Peyer's patch (tissue), 4 donors: ENCODE measurements around the gene NIPA2. TPM values are rescaled to one million over a fixed set of nuclear protein-coding genes. Genes with fewer than 3 reads are reported as not detected.

Source experiments
- DNase-seq, 3 donors: peaks; one replicate each; pipeline ENCODE4 v3.0.0-alpha.2; 2017 to 2019
- H3K27ac ChIP-seq, 4 donors: fragments of 200-600 bp; sonication (generic); one replicate each; pipeline ENCODE4 v1.5.1; 2016 to 2019
- H3K27me3 ChIP-seq, 2 donors: fragments of 200-600 bp; sonication (generic); one replicate each; pipeline ENCODE4 v1.5.1; 2019
- H3K36me3 ChIP-seq, 3 donors: fragments of 200-600 bp; sonication (generic); one replicate each; pipeline ENCODE4 v1.5.1; 2016 to 2019
- H3K4me1 ChIP-seq, 4 donors: fragments of 200-600 bp; sonication (generic); one replicate each; pipeline ENCODE4 v1.5.1; 2016 to 2019
- H3K4me3 ChIP-seq, 4 donors: fragments of 200-600 bp; sonication (generic); 1 replicate in 3 of 4; 2 replicates in 1 of 4; pipeline ENCODE4 v1.5.1; 2016 to 2019; ENCODE audit warnings: mild to moderate bottlenecking in 1 of 4
- H3K9me3 ChIP-seq, 4 donors: fragments of 200-600 bp; sonication (generic); one replicate each; pipeline ENCODE4 v1.5.1; 2016 to 2019; ENCODE audit warnings: mild to moderate bottlenecking in 1 of 4
- POLR2A ChIP-seq, 2 donors: fragments of 450-650 bp; IDR thresholded peaks; one replicate each; pipeline ENCODE4 v1.5.1; 2017; ENCODE audit warnings: antibody characterized with exemption in 2 of 2, mild to moderate bottlenecking in 2 of 2, moderate library complexity in 2 of 2
- total RNA-seq, 4 donors: library from RNA; depleted of rRNA; stranded (reverse); fragments of >200 nt; gene quantifications; one replicate each; pipeline ENCODE4 v1.1.0, GENCODE V29; 2016
- TF ChIP-seq, protein P1 (sequence below), 6 experiments: fragments of 450-650 bp in 4 of 6; fragments of 200-600 bp in 2 of 6; sonication (generic) in 1 of 6; IDR thresholded peaks; one replicate each; pipeline ENCODE4 v1.5.1; 2017 to 2019; ENCODE audit warnings: antibody characterized with exemption in 6 of 6, mild to moderate bottlenecking in 3 of 6, moderate library complexity in 1 of 6

Gene NIPA2
- total RNA-seq, 4 donors from 2014 or later, result 46.4 to 79.7 (median 65.7) TPM

GRCh38 chr15:22868495-22868894 is 30.0 kb downstream of the NIPA2 start:
- H3K27ac ChIP-seq, result no peak overlapping the region
- no peaks in the 10 kb centered on the region for H3K4me1 ChIP-seq
- H3K9me3 ChIP-seq, result no peaks in the 10 kb centered on the region
- no peak overlapping the region for H3K4me3 ChIP-seq
- no peak for DNase-seq
- H3K36me3 ChIP-seq, result peaks cover 0 to 99% (median 0%) of the 10 kb centered on the region in 3 donors
- no peaks in the 10 kb centered on the region for H3K27me3 ChIP-seq
- no peak for TF ChIP-seq POLR2A (IDR thresholded peaks at IDR 0.05)
- TF ChIP-seq, protein P1, sequence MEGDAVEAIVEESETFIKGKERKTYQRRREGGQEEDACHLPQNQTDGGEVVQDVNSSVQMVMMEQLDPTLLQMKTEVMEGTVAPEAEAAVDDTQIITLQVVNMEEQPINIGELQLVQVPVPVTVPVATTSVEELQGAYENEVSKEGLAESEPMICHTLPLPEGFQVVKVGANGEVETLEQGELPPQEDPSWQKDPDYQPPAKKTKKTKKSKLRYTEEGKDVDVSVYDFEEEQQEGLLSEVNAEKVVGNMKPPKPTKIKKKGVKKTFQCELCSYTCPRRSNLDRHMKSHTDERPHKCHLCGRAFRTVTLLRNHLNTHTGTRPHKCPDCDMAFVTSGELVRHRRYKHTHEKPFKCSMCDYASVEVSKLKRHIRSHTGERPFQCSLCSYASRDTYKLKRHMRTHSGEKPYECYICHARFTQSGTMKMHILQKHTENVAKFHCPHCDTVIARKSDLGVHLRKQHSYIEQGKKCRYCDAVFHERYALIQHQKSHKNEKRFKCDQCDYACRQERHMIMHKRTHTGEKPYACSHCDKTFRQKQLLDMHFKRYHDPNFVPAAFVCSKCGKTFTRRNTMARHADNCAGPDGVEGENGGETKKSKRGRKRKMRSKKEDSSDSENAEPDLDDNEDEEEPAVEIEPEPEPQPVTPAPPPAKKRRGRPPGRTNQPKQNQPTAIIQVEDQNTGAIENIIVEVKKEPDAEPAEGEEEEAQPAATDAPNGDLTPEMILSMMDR (IDR thresholded peaks at IDR 0.05), result no peak

DNA sequence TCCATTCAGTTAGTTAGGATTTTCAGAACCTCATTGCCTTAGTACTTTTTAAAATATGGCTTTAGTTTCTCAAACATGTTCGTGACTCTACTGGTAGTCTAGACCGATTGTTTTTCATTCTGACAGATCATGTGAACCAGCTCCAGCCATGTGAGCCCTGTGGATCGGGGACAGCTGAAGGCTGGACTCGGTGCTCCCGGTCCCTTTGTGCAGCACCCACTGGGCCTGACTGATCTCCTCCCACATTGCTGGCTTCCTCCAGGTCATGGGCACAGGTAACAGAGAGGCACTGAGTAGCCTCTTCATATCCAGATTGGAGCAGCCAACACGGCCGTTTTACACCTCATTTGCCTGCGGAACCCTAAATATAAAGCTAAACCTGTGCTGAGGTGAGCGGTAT is 30.5 kb downstream of the NIPA2 start:
- no peak overlapping the region for H3K4me3 ChIP-seq
- TF ChIP-seq, protein P1 (IDR thresholded peaks at IDR 0.05), result no peak
- TF ChIP-seq POLR2A (IDR thresholded peaks at IDR 0.05), result no peak
- peaks cover 0 to 99% (median 0%) of the 10 kb centered on the region in 3 donors for H3K36me3 ChIP-seq
- no peaks in the 10 kb centered on the region for H3K27me3 ChIP-seq
- H3K9me3 ChIP-seq, result no peaks in the 10 kb centered on the region
- H3K27ac ChIP-seq, result no peak overlapping the region
- no peaks in the 10 kb centered on the region for H3K4me1 ChIP-seq
- no peak for DNase-seq

DNA sequence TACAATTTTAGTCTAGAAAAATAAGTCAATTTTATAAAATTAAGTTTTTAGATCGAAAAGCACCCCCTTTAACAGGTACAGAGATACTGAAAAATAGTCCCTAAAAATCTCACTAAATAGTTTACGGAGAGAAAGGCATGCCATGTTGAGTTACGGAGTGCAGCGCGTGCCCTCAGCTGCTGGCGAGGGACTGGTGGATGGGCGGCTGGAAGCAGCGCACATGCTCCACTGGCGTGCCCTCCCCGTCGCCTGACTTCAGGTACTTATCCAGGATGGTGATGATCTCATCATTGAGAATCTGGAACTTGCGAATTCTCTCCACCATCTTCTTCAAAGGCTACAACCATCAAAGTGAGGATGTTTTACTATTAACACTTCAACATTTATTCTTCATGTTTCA is 31.4 kb downstream of the NIPA2 start:
- TF ChIP-seq, protein P1 (IDR thresholded peaks at IDR 0.05), result no peak
- no peak for TF ChIP-seq POLR2A (IDR thresholded peaks at IDR 0.05)
- H3K4me1 ChIP-seq, result no peaks in the 10 kb centered on the region
- no peaks in the 10 kb centered on the region for H3K27me3 ChIP-seq
- H3K36me3 ChIP-seq, result peaks cover 0 to 99% (median 0%) of the 10 kb centered on the region in 3 donors
- H3K4me3 ChIP-seq, result no peak overlapping the region
- H3K27ac ChIP-seq, result no peak overlapping the region
- no peak for DNase-seq
- H3K9me3 ChIP-seq, result no peaks in the 10 kb centered on the region

DNA sequence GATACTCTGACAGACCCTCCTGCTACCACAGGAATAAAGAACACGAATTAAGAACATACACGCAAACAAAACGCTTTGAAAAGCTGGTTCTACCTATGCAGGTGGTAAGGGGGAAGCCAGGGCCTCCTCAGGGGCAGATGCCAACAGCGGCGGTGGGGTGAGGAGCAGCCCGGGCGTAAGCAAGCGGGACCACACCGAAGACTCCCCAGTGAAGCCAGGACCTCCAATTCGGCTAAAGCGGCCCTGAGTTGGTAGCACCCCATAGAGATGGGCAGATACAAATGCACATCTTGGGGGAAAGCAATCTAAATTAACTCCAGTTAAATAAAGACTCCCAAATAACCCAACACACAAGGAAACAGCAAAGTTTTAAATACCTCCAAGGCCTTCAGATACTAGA is 32.4 kb downstream of the NIPA2 start:
- Histone ChIP-seq H3K27me3 (no peaks in the 10 kb centered on the region), H3K27ac (no peak overlapping the region), H3K4me1 (no peaks in the 10 kb centered on the region), H3K9me3 (no peaks in the 10 kb centered on the region), H3K36me3 (peaks cover 0 to 99% (median 0%) of the 10 kb centered on the region in 3 donors), H3K4me3 (no peak overlapping the region)
- no peak for TF ChIP-seq POLR2A (IDR thresholded peaks at IDR 0.05)
- TF ChIP-seq, protein P1 (IDR thresholded peaks at IDR 0.05), result no peak
- DNase-seq, result no peak

- Histone ChIP-seq H3K36me3 (peaks cover 0 to 99% (median 0%) of the 10 kb centered on the region in 3 donors), H3K4me1 (no peaks in the 10 kb centered on the region), H3K27ac (no peak overlapping the region), H3K9me3 (no peaks in the 10 kb centered on the region), H3K27me3 (no peaks in the 10 kb centered on the region), H3K4me3 (no peak overlapping the region)
- DNase-seq, result no peak
- TF ChIP-seq, protein P1 (IDR thresholded peaks at IDR 0.05), result no peak
- TF ChIP-seq POLR2A (IDR thresholded peaks at IDR 0.05), result no peak
These were observed 33.1 kb downstream of the NIPA2 start for GRCh38 chr15:22871481-22872086.
